ENCODE data around the gene SF3B1.
A peak's percentile ranks its signal among the peaks of the same experiment; 100 is the strongest.
"Not testable (repeated sequence)": the region's sequence is repeated elsewhere in the genome, so short reads cannot be mapped to it uniquely, and the experiment has no call there.

Gene SF3B1, protein sequence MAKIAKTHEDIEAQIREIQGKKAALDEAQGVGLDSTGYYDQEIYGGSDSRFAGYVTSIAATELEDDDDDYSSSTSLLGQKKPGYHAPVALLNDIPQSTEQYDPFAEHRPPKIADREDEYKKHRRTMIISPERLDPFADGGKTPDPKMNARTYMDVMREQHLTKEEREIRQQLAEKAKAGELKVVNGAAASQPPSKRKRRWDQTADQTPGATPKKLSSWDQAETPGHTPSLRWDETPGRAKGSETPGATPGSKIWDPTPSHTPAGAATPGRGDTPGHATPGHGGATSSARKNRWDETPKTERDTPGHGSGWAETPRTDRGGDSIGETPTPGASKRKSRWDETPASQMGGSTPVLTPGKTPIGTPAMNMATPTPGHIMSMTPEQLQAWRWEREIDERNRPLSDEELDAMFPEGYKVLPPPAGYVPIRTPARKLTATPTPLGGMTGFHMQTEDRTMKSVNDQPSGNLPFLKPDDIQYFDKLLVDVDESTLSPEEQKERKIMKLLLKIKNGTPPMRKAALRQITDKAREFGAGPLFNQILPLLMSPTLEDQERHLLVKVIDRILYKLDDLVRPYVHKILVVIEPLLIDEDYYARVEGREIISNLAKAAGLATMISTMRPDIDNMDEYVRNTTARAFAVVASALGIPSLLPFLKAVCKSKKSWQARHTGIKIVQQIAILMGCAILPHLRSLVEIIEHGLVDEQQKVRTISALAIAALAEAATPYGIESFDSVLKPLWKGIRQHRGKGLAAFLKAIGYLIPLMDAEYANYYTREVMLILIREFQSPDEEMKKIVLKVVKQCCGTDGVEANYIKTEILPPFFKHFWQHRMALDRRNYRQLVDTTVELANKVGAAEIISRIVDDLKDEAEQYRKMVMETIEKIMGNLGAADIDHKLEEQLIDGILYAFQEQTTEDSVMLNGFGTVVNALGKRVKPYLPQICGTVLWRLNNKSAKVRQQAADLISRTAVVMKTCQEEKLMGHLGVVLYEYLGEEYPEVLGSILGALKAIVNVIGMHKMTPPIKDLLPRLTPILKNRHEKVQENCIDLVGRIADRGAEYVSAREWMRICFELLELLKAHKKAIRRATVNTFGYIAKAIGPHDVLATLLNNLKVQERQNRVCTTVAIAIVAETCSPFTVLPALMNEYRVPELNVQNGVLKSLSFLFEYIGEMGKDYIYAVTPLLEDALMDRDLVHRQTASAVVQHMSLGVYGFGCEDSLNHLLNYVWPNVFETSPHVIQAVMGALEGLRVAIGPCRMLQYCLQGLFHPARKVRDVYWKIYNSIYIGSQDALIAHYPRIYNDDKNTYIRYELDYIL

DNA sequence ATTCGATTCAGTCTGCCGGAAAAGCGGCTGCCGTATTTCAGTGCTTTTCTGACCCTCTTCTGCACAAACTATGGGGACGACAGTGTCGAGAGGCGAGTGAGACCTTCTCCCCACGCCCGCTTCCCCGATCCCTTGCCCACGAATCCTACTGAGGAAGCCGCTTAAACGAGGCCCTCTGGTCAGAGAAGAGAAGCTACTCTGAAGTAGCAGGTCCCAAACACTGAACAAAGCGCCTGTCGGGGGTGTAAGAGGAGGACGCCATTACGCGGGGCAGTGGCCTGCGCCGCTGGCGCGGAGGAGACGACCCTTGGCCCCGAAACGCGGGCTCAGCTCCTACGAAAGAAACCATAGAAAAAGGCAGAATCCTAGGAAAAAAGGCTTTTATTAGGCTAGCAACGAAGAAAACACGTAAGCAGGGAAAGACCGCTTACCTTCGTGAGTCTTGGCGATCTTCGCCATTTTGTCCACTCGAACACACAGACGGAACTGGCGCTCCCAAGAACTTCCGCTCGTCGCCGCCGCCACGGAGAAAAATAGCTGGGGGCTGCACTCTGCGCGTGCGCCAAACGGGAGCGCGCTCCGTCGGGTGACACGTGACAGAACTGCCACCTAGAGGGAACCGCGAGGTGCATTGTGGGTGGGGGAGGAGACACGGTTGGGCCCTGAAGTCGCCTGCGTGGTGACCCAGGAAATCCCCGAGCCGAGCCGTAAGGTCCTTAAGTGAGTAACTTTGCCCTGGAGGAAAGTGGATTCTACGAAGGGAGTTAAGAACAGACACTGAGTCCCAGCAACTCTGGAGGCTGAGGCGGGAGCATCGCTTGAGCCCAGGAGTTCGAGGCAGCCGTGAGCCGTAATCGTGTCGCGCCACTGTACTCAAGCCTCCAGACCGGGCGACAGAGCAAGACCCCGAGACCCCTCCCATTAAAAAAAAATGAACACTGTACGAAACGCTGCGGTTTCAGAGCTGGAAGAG lies at the start of gene SF3B1:
Gene SF3B1 (minus strand): TSS at position 488 of the 973 bp plus-strand sequence. CDS start 29 bp downstream, at position 459.
- DNase-seq (ENCODE audit: low spot score) = peak; percentile 98

GRCh38 chr2:197484248-197484647 lies 49.4 kb upstream of the SF3B1 start:
- not testable (repeated sequence) for DNase-seq (ENCODE audit: low spot score)

- DNase-seq (ENCODE audit: low spot score) = no peak
Measured at GRCh38 chr2:197480165-197481036, 45.6 kb upstream of the SF3B1 start.

DNA sequence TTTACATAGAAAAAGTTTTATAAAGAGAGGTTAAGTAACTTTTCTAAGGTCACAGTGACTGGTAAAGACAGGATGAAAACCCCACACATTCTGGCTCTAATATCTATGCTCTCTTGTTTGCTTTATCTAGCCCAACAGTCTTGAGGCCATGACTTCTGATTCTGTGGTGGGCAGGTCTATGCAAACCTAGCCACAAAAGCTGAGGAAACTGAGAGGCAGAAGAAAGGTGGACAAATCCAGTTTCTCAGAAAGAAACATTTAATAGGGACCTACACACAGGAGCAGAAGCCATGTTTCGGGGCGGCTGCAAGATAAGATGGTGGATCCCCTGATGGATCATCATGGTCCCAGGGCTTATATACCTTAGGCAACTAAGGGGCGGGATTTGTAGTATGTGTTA lies 43.0 kb upstream of the SF3B1 start:
- no peak for DNase-seq (ENCODE audit: low spot score)

- DNase-seq (ENCODE audit: low spot score) = no peak
Measured at GRCh38 chr2:197472166-197472565, 37.3 kb upstream of the SF3B1 start.

- DNase-seq (ENCODE audit: low spot score) = no peak
Measured at GRCh38 chr2:197464175-197464574, 29.3 kb upstream of the SF3B1 start.

DNA sequence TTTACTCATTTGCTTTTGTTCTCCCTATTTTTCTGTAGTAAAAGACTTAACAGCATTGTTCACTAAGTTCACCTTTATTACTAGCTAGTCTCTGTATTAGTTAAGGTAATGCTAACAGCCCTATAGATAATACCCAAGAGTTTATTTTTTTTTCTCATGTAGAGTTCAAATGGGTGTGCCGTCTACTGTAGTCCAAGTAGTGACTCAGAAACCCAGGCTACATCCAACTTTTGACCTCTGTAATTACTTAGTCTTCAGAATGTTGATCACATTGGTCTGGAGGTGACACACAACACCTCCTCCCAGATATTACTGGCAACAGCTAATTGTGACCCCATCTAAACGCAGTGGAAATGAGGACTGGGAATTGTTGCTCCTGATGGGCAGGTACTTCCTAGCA lies 26.2 kb upstream of the SF3B1 start:
- peak; percentile 13 for DNase-seq (ENCODE audit: low spot score)

DNA sequence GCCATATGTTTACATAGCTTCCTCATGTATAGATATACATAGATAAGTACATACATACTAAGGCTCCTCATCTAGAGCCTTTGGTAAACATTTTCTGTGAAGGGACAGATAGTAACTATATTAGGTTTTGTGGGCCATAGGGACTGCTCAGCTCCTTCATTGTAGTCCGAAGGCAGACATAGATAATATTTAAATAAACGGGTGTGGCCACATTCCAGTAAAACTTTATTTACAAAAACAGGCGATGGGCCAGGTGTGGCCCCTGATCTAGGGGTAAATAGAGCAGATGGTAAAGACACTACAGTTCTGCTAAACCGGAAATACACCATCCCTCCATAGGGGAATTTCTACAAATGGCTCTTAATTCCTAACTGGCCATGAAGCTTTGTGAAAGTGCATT lies 25.8 kb upstream of the SF3B1 start:
- no peak for DNase-seq (ENCODE audit: low spot score)

DNA sequence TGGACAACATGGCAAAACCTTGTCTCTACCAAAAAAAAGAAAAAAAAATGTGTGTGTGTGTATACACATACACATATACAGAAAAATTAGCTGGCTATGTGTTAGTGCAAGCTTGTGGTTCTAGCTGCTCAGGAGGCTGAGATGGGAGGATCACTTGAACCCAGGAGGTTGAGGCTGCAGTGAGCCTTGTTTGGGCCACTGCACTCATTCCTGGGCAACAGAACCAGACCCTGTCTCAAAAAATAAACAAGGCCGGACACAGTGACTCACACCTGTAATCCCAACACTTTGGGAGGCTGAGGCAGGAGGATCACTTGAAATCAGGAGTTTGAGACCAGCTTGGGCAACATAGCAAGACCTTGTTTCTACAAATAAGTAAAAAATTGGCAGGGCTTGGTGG lies 20.6 kb upstream of the SF3B1 start:
- no peak for DNase-seq (ENCODE audit: low spot score)

GRCh38 chr2:197454923-197455322 lies 20.1 kb upstream of the SF3B1 start:
- DNase-seq (ENCODE audit: low spot score) = no peak

- DNase-seq (ENCODE audit: low spot score) = peak; percentile 84
Measured at GRCh38 chr2:197453914-197454398, 19.1 kb upstream of the SF3B1 start.

GRCh38 chr2:197453123-197453913 lies 18.5 kb upstream of the SF3B1 start, which contains the start of gene COQ10B:
Gene COQ10B, plus strand, starts transcription at chr2:197453552. Its CDS starts 9 bp downstream, at chr2:197453561.
- peak; percentile 98 for DNase-seq (ENCODE audit: low spot score)

- DNase-seq (ENCODE audit: low spot score) = peak; percentile 17
Measured at GRCh38 chr2:197452754-197453122, 17.9 kb upstream of the SF3B1 start.

DNA sequence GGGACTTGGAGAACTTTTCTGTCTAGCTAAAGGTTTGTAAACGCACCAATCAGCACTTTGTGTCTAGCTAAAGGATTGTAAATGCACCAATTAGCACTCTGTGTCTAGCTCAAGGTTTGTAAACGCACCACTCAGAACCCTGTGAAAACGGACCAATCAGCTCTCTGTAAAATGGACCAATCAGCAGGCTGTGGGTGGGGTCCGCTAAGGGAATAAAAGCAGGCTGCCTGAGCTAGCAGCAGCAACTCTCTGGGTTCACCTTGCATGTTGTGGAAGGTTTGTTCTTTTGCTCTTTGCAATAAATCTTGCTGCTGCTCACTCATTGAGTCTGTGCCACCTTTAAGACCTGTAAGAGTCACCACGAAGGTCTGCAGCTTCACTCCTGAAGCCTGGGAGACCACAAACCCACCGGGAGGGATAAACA lies 16.1 kb upstream of the SF3B1 start:
- not testable (repeated sequence) for DNase-seq (ENCODE audit: low spot score)

GRCh38 chr2:197450465-197450864 lies 15.6 kb upstream of the SF3B1 start:
- no peak for DNase-seq (ENCODE audit: low spot score)

- no peak for DNase-seq (ENCODE audit: low spot score)
Measured at GRCh38 chr2:197446844-197447243, 12.0 kb upstream of the SF3B1 start.

DNA sequence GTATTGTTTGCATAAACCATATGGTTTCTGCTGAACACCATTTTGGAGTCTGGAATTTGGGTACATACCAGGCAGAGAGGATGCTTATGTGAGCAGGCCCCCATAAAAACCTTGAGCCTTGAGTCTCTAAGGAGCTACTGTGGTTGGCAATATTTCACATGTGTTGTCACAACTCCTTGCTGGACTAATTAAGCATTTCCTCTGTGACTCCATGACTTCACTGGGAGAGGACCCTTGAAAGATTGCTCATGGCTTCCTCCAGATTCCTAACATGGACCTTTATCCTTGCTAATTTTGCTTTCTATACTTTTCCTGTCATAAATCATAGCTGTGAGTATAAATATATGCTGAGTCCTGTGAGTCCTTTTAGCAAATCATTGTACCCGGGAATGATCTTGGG lies 10.9 kb upstream of the SF3B1 start:
- DNase-seq (ENCODE audit: low spot score) = peak; percentile 28

GRCh38 chr2:197442857-197443256 lies 8.0 kb upstream of the SF3B1 start:
- no peak for DNase-seq (ENCODE audit: low spot score)

DNA sequence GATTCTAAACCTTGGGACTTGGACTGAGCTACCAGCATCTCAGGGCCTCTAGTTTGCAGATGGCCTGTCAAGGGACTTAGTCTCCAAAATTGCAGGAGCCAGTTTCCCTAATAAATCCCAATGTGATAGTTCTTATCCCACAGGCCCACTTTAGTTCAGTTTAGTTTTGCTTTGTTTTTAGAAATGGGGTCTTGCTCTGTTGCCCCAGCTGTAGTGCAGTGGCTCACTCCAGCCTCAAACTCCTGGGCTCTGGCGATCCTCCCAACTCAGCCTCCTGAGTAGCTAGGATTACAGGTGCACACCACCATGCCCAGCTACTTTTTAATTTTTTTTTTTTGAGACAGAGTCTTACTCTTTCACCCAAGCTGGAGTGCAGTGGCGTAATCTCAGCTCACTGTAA lies 2.6 kb upstream of the SF3B1 start:
- no peak for DNase-seq (ENCODE audit: low spot score)
